HPDE6-E6E7 (cell line): ENCODE data around the gene PCDH9.
"Not testable (repeated sequence)": the region's sequence is repeated elsewhere in the genome, so short reads cannot be mapped to it uniquely, and the experiment has no call there.

ENCODE experiments used
- DNase-seq: peaks from one replicate; pipeline ENCODE4 v3.0.0; 2011; ENCODE audit warnings: missing footprints; ENCODE audit errors: extremely low spot score

The PCDH9 gene

GRCh38 chr13:66911411-66911939, 318.7 kb downstream of the PCDH9 start:
- DNase-seq, result no peak

DNA sequence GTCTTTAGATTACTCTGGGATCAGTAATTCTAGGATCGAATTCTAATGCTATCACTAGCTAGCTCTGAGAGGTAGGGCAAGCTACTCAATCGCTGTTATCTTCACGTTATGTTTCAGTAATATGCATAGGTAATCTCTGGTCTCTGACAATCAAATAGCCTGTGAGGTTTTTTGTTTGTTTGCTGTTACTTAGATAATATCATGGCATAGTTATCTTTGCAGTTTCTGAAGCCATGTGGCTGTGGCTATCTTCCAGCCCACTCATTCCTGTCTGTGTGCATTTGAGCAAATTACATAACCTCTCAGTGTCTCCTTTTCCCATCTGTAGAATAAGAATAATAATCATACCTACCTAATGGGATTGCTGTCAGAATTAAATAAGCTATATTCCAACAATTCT, 330.2 kb downstream of the PCDH9 start:
- no peak for DNase-seq

DNA sequence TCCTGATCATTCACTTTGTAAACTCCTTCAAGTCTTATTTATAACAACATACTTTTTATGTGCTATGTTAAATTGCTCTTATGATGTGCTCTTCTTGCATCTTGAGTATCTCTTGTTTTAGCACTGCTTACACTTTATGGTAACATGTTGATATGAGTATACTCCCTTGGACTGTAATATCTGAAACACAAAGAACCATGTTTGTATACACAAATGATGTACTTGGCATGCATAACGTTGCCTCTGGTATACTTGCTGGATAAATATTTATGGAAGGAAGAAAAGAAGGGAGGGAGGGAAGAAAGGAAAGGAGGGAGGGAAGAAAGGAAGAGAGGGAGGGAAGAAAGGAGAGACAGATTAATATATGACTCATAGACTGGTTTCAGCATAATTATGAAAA, 333.2 kb downstream of the PCDH9 start:
- DNase-seq, result no peak

GRCh38 chr13:66895780-66896179, 334.4 kb downstream of the PCDH9 start:
- DNase-seq, result no peak

- no peak for DNase-seq
Observed at GRCh38 chr13:66895320-66895719, 334.8 kb downstream of the PCDH9 start.

DNA sequence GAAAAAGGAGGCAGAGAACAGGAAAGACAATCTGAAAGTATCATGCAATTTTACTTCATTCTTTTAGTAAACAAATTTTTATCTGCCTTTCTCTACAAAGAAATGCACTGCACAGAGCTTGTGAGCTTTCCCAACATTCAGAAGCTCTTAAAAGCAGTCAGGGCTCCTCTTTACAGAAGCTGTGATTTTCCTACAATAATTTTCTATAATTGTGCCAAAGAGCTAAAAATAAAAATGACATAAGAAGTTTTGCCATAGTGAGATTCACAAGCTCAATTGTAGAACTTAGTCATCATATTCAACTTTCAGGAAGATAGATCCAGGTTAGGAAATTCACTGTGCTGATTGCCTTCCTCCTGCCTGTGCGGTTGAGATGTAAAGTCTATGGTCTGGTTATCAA, 341.4 kb downstream of the PCDH9 start:
- no peak for DNase-seq

DNA sequence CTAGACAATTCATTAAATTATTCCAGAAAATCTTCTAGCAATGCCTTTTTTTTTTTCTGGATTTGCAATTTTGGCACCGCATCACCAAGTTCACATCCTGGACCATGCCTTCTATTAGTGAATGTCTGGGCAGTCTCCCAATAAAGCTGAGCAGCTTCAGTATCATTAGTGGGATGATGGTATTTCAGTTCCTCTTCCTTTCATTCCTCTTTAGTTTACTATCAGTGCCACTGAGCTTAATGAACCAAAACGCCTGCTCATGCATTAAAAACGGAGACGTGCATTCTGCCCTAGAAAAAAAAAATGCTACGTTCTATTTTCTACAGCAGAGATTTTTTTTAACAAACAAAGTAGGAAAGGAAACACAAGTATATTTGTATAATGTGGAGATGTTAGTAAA, 343.0 kb downstream of the PCDH9 start:
- no peak for DNase-seq

DNA sequence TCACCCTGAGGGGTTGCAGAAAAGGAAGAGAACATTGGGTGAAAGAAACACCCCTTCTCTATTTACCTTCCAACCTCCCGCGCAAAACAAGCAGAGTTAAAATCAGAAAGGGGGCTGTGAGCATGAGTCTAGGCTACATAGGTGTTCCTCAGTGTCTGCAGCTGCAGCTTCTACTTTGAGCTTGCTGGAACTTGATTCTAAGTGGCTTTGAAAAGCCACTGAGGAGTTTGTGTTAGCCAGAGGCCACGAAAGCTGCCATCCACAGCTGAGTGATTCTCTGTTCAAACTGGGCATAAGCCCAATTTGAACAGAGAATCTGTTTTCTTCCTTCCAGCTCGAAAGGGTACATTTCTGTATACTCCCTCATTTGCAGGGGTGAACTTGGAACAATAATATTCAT, 343.9 kb downstream of the PCDH9 start:
- no peak for DNase-seq

DNA sequence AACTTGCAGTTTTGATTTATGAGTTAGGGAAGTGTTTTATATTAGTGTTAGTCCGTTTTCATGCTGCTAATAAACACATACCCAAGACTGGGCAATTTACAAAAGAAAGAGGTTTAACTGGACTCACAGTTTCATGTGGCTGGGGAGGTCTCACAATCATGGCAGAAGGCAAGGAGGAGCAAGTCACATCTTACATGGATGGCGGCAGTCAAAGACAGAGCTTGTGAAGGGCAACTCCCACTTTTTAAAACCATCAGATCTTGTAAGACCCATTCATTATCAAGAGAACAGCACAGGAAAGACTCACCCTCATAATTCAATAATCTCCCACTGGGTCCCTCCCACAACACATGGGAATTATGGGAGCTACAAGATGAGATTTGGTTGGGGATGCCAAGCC, 349.0 kb downstream of the PCDH9 start:
- not testable (repeated sequence) for DNase-seq

GRCh38 chr13:66879988-66880387, 350.1 kb downstream of the PCDH9 start:
- no peak for DNase-seq

- no peak for DNase-seq
Observed at GRCh38 chr13:66875264-66875663, 354.9 kb downstream of the PCDH9 start.

GRCh38 chr13:66864627-66865026, 365.5 kb downstream of the PCDH9 start:
- no peak for DNase-seq

- DNase-seq, result no peak
Observed at GRCh38 chr13:66860878-66861417, 369.2 kb downstream of the PCDH9 start.

DNA sequence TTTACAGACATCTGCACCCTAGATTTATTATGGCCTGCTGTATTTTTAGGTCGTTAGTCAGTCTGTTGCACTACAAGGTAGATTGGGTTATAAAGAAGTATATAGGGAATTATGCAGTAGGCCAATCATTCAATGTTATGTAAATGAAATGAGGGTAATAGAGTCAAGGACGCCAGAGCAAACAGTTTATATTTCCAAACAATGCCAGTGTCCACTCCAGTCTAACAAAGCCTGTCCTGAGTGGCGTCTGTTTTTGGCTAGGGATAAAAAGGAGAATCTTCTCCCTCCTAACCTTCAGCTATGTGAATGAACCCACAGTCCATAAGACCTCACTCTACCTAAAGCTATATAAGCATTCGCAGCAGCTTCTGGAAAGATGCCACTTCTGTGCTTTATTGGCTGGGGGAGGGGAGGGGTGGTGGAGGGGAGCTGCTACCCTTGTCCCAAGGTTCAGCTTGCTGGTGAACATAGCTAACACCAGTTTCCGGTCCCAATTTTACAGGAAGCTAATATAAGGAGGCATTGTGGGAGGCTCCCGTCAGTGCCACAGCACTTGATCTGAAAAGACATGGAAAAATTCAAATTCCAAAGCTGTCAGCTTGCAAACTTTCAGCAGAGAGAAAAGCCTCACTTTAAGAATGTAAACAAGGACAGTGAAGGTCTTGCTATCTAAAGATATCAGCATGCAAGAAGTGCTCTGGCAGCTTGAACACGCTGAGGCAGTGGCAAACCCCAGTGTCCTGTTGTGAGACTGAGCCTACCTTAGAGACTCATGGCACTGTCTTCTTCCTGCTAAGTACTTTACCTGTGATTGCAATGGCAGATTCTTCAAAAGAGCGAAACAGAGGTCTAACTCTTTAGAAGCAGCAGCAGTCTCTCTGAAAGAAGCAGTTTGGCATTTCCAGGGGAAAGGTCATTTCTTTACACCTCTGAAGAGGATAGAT, 369.9 kb downstream of the PCDH9 start:
- no peak for DNase-seq

DNA sequence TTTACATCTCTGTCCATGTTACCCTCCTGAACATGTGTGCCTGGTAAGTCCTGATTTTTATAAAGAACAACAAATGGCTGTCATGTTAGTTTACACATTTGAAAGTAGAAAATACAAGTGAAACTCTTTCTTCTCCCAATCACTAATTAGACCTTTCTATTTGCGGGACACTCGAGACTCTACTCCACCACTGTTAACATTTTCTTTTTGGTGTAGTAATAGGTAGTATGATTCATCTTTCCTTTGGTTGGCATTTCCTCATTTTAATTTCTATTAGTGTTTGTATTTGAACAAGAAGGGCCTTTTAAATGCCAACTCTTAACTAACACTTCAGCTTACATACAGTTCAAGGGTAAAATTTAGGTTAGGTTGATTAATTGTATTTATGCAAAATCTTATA, 371.1 kb downstream of the PCDH9 start:
- DNase-seq, result peak; percentile 6

DNA sequence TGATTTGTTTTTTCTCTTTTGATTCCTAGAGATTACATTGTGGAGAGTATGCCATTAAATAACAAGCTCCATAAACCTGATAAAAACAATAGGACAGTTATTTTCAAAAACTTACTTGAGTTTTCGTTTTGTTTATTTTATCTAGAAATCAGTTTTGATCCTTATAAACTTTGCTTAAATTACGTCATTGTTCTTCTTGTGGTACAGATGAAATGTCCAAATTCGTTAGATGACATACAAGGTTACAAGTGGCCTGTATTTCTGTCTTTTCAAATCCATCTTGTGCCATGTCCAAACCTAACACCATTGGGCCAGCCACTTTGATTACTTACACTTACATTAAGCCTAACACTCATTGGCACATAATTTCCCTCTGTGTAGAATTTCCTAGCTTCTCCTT, 372.0 kb downstream of the PCDH9 start:
- no peak for DNase-seq

DNA sequence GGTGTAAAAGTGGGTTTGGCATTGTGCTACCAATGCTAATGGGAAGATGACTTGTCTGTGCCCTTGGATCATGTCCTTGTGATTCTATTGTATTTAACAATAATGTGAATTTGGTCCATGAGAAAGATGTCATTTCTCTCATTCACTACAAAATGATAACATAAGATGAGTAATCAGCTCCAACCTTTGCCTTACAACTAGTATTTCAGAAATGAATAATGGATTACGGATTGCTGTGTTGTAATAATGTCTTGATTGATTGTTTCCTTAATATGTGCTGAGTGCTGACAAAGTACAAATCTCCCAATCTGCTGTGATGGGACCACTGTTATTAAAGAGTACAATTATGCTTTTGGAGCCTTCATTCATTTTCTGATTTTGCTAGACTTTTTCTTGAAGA, 375.0 kb downstream of the PCDH9 start:
- peak; percentile 7 for DNase-seq

DNA sequence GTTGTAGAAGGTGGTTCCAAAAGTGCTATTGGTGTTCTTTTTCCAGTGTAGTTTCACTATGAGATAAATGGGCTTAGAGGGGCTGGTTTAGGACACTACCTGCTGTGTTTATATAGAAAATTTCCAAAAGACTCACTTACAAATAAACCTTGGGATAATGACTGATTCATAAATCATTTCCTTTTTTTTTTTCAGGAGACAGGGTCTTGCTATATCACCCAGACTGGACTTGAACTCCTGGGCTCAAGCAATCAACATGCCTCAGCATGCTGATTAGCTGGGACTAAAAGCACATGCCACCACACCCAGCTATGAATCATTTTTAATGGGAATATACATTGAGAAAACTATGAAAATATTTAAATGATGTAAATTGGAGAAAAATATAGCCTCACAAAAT, 376.6 kb downstream of the PCDH9 start:
- DNase-seq, result no peak

GRCh38 chr13:66849706-66850105, 380.4 kb downstream of the PCDH9 start:
- DNase-seq, result no peak

DNA sequence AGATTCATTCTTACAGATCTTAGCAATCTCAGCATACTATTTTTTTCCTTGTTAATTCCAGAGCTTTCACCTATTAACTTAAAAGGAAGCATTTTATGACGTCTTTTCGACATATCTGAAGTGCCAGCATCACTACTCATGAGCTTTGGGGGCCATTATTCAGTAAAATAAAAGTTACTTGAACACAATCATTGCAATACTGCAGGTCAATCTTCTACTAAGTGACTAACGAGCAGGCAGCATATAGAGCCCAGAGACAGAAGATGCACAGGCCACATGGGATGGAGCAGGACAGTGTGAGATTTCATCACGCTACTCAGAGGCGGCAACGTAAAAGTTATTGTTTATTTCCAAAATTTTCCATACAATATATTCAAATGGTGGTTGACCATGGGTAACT, 382.6 kb downstream of the PCDH9 start:
- no peak for DNase-seq

- no peak for DNase-seq
Observed at GRCh38 chr13:66845393-66845792, 384.7 kb downstream of the PCDH9 start.

DNA sequence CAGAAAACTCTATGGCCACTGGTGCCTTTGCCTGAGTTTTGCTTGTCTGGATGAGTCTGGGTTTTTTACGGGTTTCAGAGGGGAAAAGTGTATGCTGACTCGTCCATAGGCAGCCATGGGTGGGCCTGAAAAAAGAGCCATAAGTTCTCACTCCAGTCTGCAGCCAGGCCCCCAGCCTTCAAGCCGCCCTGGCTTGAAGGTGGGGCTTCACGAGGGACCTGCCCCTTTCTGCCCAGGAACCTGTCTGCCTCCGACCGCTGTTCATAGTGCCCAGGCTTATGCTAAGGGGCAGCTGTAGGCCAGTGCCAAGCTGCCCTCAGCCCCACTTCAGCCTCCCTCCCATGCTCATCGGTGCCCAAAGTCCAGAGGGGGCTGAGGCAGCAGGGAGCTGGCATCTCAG, 385.2 kb downstream of the PCDH9 start:
- no peak for DNase-seq

- DNase-seq, result no peak
Observed at GRCh38 chr13:66842766-66843165, 387.4 kb downstream of the PCDH9 start.
